ENCODE measurements around the gene DGKZ. TPM values are rescaled to one million over a fixed set of nuclear protein-coding genes. Genes with fewer than 3 reads are reported as not detected.

Gene DGKZ
- total and polyA plus RNA-seq, 8 donors, result 34.6 to 65.1 (median 40.0) TPM

DNA sequence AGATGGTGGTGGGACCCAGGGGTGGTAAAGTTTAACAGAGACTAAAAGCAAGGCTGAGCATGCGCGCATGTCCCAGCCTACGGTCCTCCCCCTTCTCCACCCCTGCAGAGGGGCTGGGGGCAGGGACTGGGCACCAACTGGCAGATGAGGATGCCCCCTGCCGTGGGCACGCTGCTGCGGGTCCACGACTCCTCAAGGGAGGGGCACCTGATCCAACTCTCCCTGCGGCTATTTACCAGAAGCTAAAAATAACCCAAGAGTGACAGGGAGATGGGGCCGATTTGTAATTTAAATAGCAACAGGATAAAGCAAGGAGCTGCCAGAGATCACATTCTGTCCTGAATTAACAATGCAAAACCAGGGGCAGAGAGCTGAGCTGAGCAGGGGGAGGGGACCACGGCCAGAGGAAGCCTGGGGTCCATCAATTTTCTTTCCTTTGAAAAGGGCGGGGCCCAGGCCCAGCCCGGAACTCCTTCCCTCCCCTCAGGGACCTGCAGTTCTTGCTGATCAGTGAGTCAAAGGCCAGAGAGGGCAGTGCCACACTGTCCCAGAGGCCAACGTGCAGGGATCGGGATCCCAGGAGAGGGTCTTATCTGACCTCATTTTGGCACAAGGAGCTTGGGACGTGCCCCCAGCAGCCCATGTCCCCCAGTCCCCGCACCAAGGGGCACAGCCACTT lies 8.1 kb upstream of the DGKZ start:
- Histone ChIP-seq H3K4me1 (peaks cover 12 to 91% of the 10 kb centered on the region in 2 donors), H3K27ac (peak overlapping the region; percentile 62 to 90)
- ATAC-seq, result peak; percentile 24

DNA sequence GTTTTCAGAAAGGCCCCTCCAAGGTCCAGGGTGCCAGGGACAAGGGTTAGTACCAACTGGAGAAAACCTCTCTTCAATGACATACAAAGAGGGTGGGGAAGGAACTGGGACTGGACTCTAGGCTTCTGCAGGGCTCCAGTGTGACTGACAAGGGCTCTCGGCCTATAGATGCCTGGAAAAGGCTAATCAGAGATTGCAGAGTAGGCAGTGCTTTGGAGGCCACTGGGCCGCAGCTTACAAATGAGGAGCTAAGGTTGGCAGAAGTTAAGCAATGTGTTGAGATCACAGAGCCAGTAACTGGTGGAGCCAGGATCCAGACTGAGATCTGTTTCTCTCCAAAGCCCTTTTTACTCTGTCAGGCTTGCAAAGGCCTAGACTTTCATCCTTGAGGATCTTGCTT lies 7.4 kb upstream of the DGKZ start:
- ATAC-seq (peak; percentile 21), DNase-seq (peak in 1 of 4 donors; percentile 64)

More for the DNA sequence above, 8.1 kb upstream of the DGKZ start:
- intact Hi-C loops (cut with DNase I), result no loop called here
- Histone ChIP-seq H3K27me3 (peaks cover 2 to 10% of the 10 kb centered on the region in 2 donors), H3K36me3 (no peaks in the 10 kb centered on the region), H3K4me3 (peak overlapping the region in 1 of 2 donors; percentile 9), H3K9me3 (no peaks in the 10 kb centered on the region)
- DNase-seq, result no peak
- TF ChIP-seq, protein P1, sequence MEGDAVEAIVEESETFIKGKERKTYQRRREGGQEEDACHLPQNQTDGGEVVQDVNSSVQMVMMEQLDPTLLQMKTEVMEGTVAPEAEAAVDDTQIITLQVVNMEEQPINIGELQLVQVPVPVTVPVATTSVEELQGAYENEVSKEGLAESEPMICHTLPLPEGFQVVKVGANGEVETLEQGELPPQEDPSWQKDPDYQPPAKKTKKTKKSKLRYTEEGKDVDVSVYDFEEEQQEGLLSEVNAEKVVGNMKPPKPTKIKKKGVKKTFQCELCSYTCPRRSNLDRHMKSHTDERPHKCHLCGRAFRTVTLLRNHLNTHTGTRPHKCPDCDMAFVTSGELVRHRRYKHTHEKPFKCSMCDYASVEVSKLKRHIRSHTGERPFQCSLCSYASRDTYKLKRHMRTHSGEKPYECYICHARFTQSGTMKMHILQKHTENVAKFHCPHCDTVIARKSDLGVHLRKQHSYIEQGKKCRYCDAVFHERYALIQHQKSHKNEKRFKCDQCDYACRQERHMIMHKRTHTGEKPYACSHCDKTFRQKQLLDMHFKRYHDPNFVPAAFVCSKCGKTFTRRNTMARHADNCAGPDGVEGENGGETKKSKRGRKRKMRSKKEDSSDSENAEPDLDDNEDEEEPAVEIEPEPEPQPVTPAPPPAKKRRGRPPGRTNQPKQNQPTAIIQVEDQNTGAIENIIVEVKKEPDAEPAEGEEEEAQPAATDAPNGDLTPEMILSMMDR (IDR thresholded peaks at IDR 0.05), result no peak

DNA sequence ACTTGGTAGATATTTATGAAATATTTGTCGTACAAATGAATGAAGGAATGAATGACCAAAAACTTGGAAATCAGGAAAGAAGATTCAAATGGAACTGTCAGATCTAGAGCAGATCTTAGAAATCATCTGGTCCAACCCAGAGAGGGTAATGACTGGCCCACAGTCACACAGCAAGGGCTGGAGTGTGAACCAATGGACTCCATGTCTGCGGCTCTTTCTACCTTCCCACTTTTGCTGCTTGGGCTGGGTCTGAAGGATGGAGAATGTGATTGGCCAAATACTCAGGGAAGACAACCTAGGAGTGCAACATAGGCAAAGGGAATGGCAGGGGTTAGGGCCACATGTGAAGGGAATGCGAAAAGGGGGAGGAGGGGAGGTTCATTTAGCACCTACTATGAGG lies 5.8 kb upstream of the DGKZ start:
- ATAC-seq, result no peak
- Histone ChIP-seq H3K27ac (peak overlapping the region in 1 of 2 donors; percentile 90), H3K27me3 (no peaks in the 10 kb centered on the region), H3K36me3 (no peaks in the 10 kb centered on the region), H3K4me1 (peaks cover 16 to 98% of the 10 kb centered on the region in 2 donors), H3K4me3 (no peak overlapping the region), H3K9me3 (no peaks in the 10 kb centered on the region)
- intact Hi-C loops (cut with DNase I), result no loop called here
- TF ChIP-seq, protein P1 (IDR thresholded peaks at IDR 0.05), result no peak
- no peak for DNase-seq

More for the DNA sequence above, 7.4 kb upstream of the DGKZ start:
- H3K27ac ChIP-seq, result peak overlapping the region; percentile 62 to 90
- TF ChIP-seq, protein P1 (IDR thresholded peaks at IDR 0.05), result no peak
- H3K4me3 ChIP-seq, result no peak overlapping the region
- peaks cover 0 to 3% of the 10 kb centered on the region in 2 donors for H3K27me3 ChIP-seq
- H3K36me3 ChIP-seq, result no peaks in the 10 kb centered on the region
- intact Hi-C loops (cut with DNase I), result no loop called here
- peaks cover 13 to 90% of the 10 kb centered on the region in 2 donors for H3K4me1 ChIP-seq
- no peaks in the 10 kb centered on the region for H3K9me3 ChIP-seq

DNA sequence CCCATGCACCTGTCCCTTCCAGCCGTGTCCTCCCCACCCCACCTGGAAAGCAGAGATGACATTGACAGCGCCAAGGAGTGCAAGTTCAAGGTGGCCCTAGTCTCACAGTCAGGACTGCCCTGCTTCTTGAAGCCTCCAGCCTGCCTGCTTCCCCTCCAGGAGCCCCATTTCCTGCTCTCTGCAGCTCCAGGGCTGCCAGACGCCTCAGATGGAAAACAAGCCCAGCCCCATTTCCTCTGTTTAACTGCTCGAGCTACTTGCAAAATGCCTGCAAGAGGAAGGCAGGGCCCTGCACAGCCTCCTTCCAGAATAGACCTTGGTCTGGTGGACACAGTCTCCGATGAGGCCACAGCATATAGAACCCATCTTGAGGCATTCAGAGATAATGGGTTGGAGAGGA lies 5.0 kb upstream of the DGKZ start:
- H3K36me3 ChIP-seq, result no peaks in the 10 kb centered on the region
- H3K4me1 ChIP-seq, result peaks cover 16 to 97% of the 10 kb centered on the region in 2 donors
- intact Hi-C loops (cut with DNase I), result no loop called here
- TF ChIP-seq, protein P1 (IDR thresholded peaks at IDR 0.05), result no peak
- peak overlapping the region; percentile 13 to 90 for H3K27ac ChIP-seq
- ATAC-seq (no peak), DNase-seq (peak in 1 of 4 donors; percentile 64)
- H3K4me3 ChIP-seq, result no peak overlapping the region
- no peaks in the 10 kb centered on the region for H3K27me3 ChIP-seq
- no peaks in the 10 kb centered on the region for H3K9me3 ChIP-seq

DNA sequence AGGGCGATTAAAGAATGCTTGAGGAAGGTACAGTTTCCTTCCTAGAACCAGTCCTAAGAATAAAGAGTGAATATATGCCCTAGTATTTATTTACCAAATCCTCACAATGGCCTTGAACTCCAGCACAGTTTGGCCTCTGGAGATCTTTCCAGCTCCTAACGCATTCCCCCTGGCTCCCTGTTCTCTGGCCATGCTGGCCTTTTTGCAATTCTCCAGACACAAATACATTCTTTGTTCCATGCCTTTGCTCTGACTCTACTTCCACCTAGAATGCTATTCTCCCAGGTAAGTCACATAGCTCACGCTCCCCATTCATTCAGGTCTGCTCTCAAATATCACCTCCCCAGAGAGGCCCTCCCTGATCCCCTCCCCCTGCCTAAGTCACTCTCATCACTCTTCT lies 3.7 kb upstream of the DGKZ start:
- H3K36me3 ChIP-seq, result no peaks in the 10 kb centered on the region
- H3K27ac ChIP-seq, result peak overlapping the region; percentile 13 to 90
- H3K4me3 ChIP-seq, result no peak overlapping the region
- intact Hi-C loops (cut with DNase I), result no loop called here
- TF ChIP-seq, protein P1 (IDR thresholded peaks at IDR 0.05), result no peak
- no peaks in the 10 kb centered on the region for H3K9me3 ChIP-seq
- DNase-seq, result no peak
- H3K27me3 ChIP-seq, result no peaks in the 10 kb centered on the region
- H3K4me1 ChIP-seq, result peaks cover 22 to 92% of the 10 kb centered on the region in 2 donors
- no peak for ATAC-seq

Data from left lung (tissue), 10 donors.